Peyer's patch (tissue), 4 donors: ENCODE results near the gene RCCD1.
A peak's percentile ranks its signal among the peaks of the same experiment; 100 is the strongest.

Experiments used
- POLR2A ChIP-seq, 2 donors: fragments of 450-650 bp; IDR thresholded peaks; one replicate each; pipeline ENCODE4 v1.5.1; 2017; ENCODE audit warnings: antibody characterized with exemption in 2 of 2, mild to moderate bottlenecking in 2 of 2, moderate library complexity in 2 of 2
- TF ChIP-seq, protein P1 (sequence below), 6 experiments: fragments of 450-650 bp in 4 of 6; fragments of 200-600 bp in 2 of 6; sonication (generic) in 1 of 6; IDR thresholded peaks; one replicate each; pipeline ENCODE4 v1.5.1; 2017 to 2019; ENCODE audit warnings: antibody characterized with exemption in 6 of 6, mild to moderate bottlenecking in 3 of 6, moderate library complexity in 1 of 6

DNA sequence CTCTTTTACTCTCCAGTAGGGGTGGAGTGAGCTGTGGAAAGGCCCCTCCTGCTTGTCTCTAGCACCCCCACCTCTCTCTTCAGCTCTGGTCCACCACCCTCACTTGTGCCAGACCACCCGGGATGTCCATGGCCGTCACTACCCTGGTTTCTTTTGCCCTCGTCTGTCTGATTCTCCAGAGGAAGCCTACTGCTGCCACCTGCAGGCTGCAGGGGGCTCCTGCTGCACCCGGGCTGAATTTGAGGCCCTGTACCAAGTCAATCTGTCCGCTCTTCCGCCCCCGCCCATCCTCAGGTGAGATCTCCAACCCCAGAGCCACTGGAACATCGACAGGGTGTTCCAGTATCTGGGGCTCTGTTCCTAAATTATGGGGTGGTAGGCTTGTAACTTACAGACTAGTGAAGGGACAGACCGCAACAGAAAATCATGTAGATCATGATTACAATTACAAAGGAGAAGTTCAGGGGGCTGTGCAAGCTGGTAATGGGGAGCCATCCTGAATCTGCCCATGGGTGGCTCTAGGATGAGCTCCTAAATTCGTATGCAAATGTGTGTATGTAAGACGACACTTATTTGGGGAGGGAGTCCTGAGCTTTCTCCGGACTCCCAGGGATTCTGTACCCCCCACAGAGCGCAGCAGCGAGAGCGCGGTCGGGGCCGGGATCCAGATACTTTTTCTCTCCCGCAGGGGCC, 20.3 kb upstream of the RCCD1 start:
- TF ChIP-seq POLR2A (IDR thresholded peaks at IDR 0.05): no peak
- TF ChIP-seq, protein P1, sequence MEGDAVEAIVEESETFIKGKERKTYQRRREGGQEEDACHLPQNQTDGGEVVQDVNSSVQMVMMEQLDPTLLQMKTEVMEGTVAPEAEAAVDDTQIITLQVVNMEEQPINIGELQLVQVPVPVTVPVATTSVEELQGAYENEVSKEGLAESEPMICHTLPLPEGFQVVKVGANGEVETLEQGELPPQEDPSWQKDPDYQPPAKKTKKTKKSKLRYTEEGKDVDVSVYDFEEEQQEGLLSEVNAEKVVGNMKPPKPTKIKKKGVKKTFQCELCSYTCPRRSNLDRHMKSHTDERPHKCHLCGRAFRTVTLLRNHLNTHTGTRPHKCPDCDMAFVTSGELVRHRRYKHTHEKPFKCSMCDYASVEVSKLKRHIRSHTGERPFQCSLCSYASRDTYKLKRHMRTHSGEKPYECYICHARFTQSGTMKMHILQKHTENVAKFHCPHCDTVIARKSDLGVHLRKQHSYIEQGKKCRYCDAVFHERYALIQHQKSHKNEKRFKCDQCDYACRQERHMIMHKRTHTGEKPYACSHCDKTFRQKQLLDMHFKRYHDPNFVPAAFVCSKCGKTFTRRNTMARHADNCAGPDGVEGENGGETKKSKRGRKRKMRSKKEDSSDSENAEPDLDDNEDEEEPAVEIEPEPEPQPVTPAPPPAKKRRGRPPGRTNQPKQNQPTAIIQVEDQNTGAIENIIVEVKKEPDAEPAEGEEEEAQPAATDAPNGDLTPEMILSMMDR (IDR thresholded peaks at IDR 0.05): peak; percentile 68 to 90 (median 86)
